NT2/D1 (cell line): ENCODE results near the gene VPS72.

Experiments
- YY1 ChIP-seq: IDR thresholded peaks from 2 replicates; pipeline ENCODE4 v1.6.1; 2011; ENCODE audit not compliant: insufficient read length, insufficient read depth
- ZNF274 ChIP-seq: IDR thresholded peaks from 2 replicates; pipeline ENCODE4 v1.6.1; 2011; ENCODE audit warnings: mild to moderate bottlenecking, low read depth, low read length

DNA sequence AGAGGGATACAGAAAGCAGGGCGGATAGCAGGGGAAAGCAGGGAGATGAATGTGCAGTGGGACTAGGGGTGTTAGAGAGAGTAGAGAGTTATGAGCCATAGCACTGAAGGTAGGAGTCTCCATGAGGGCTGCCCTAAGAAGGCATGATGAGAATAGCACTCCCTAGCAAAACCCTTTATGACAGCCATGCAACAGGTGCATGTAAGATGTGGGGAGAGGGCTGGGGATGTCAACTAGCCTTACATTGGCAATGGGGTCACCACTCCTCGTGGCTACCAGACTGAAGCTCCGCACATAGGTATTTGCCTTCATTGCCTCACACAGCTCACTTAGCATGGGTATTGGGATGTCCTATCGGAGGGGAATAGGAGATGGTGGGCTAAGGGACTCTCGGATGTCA is 18.8 kb downstream of the VPS72 start:
- no peak for TF ChIP-seq YY1
- TF ChIP-seq ZNF274: no peak
